SU-DHL-6 (cell line): ENCODE data around the gene SLC35B2.

Experiments
- H2AFZ ChIP-seq: fragments of 200-600 bp; sonication (generic); 2 replicates; pipeline ENCODE4 v1.6.1; 2014; ENCODE audit warnings: low read depth, mild to moderate bottlenecking, moderate library complexity, mixed read lengths, antibody characterized with exemption, low read length; ENCODE audit not compliant: severe bottlenecking
- H3F3A ChIP-seq: fragments of 200-600 bp; shearing (Covaris generic); 2 replicates; pipeline ENCODE4 v1.6.0; 2016; ENCODE audit warnings: antibody characterized with exemption, mild to moderate bottlenecking; ENCODE audit not compliant: insufficient read depth
- H3K27ac ChIP-seq: fragments of 200-600 bp; sonication (generic); 2 replicates; pipeline ENCODE4 v1.5.1; 2016; ENCODE audit warnings: low read depth, mild to moderate bottlenecking, low read length, moderate library complexity, mixed read lengths
- H3K27me3 ChIP-seq: fragments of 200-600 bp; sonication (generic), shearing (Covaris generic); 2 replicates; pipeline ENCODE4 v1.6.0; 2014; ENCODE audit warnings: mild to moderate bottlenecking, low read length
- H3K36me3 ChIP-seq: fragments of 200-600 bp; sonication (generic); 2 replicates; pipeline ENCODE4 v1.6.1; 2014; ENCODE audit warnings: mild to moderate bottlenecking, low read length, mixed read lengths
- H3K4me2 ChIP-seq: fragments of 300-600, 200-600 bp; shearing (Covaris generic), sonication (generic); 2 replicates; pipeline ENCODE4 v1.6.0; 2014; ENCODE audit warnings: low read length, low read depth, mild to moderate bottlenecking; ENCODE audit not compliant: poor library complexity, severe bottlenecking
- H3K4me3 ChIP-seq: fragments of 200-600 bp; sonication (generic); 2 replicates; pipeline ENCODE4 v1.5.1; 2014; ENCODE audit warnings: antibody characterized with exemption, low read length, mild to moderate bottlenecking, mixed read lengths; ENCODE audit not compliant: insufficient read depth, poor library complexity, severe bottlenecking
- H3K79me2 ChIP-seq: fragments of 200-600 bp; sonication (generic); 2 replicates; pipeline ENCODE4 v1.6.1; 2014; ENCODE audit warnings: mild to moderate bottlenecking, low read length, moderate library complexity; ENCODE audit not compliant: insufficient read depth
- H3K9ac ChIP-seq: fragments of 200-600 bp; sonication (generic); 2 replicates; pipeline ENCODE4 v1.7.0; 2014; ENCODE audit warnings: mild to moderate bottlenecking, low read length
- H3K9me2 ChIP-seq: fragments of 200-600 bp; sonication (generic); replicated peaks from 2 replicates; pipeline ENCODE4 v1.6.1; 2014; ENCODE audit warnings: low read length; ENCODE audit not compliant: insufficient read depth
- H3K9me3 ChIP-seq: fragments of 200-600 bp; sonication (generic); 2 replicates; pipeline ENCODE4 v1.6.1; 2014; ENCODE audit warnings: low read length, mixed read lengths; ENCODE audit not compliant: insufficient read depth
- H4K20me1 ChIP-seq: fragments of 200-600 bp; sonication (generic); 2 replicates; pipeline ENCODE4 v1.6.1; 2014; ENCODE audit warnings: low read depth, mild to moderate bottlenecking, antibody characterized with exemption, low read length, moderate library complexity, mixed read lengths
- CTCF ChIP-seq: fragments of 200-600 bp; sonication (generic); IDR thresholded peaks from one replicate; pipeline ENCODE4 v1.5.1; 2017; ENCODE audit warnings: antibody characterized with exemption, mild to moderate bottlenecking, low read length, moderate library complexity; ENCODE audit not compliant: insufficient read depth, poor library complexity, severe bottlenecking
- EZH2phosphoT487 ChIP-seq: fragments of 200-600 bp; sonication (generic), shearing (Covaris generic); conservative IDR thresholded peaks from 2 replicates; pipeline ENCODE4 v1.6.1; 2018; ENCODE audit warnings: mild to moderate bottlenecking, antibody characterized with exemption, low read length, moderate library complexity, mixed read lengths

SLC35B2 gene

DNA sequence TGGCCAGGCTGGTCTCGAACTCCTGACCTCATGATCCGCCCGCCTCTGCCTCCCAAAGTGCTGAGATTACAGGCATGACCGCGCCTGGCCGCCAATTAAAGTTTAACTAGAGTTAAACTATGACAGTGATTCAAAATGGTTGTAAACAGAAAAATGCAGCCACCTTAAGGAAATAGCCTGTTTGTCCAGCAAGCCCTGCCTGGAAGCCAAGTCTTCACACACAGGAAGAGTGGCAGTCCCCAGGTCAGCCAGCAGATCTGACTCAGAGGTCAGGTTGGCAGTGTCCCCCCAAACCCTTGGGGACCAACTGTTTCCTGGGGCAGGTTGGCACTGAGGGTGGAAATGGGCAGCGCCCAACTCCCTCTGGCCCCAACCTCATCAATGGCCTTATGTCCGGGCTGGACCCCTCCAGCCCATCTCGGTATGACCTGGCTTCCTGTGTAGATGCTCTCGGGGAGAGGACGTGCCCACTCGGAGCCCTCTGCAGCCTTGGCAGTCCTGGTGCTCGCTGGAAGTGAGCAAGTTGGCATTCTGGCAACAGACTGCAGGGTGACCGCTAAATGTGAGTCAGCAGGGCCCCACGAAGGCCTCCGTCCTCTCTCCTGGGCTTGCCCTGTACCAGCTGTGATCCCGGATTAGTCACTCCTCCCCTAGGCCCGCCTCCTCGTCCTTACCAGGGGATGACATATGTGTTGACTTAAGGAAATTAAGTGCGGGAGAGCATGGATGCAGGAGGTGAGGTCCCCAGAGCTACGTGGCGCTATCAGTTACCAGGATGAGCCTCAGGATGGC, 20.1 kb downstream of the SLC35B2 start:
- Histone ChIP-seq H3K79me2 (no peaks in the 10 kb centered on the region), H3K36me3 (no peaks in the 10 kb centered on the region), H3F3A (peaks cover 7% of the 10 kb centered on the region), H3K4me3 (peak overlapping the region; percentile 43), H3K9me3 (no peaks in the 10 kb centered on the region), H3K9ac (peak overlapping the region; percentile 54), H3K4me2 (peak overlapping the region; percentile 64), H4K20me1 (no peaks in the 10 kb centered on the region), H2AFZ (peak overlapping the region; percentile 78), H3K9me2 (no peaks in the 10 kb centered on the region), H3K27me3 (no peaks in the 10 kb centered on the region), H3K27ac (0 out of 2 replicates have a peak overlapping the region, but pooled peaks have one; percentile 4)
- TF ChIP-seq EZH2phosphoT487 (no peak), CTCF (no peak)

DNA sequence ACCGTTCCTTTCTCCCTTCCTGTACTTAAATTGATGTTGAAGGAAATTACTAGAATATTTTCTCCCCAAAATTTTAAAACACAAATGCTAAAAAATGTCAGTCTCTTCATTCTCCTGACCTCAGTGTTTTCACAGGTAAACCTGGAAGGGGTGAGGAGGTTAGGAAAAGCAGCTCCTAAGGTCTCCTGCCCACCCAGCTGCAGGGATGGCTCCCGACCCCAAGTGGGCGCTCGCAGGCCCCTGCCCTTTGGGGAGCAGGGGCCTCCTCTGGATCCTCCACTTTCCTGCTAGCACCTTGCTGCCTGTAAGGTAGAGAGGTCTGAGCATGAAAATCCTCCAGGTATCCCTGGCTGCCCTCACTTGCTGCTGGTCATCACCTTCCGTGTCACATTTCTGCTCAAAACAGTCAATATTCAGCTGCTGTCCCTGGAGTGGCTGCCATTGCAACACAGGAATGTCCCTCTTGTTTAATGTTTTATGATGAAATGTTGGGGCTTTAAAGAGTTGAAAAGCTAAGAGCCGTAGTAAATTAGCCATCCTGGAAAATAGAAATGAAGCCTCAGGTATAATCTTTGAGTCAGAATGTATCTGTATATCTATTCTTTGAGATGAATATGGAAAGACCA, 21.3 kb downstream of the SLC35B2 start:
- H3K4me2 ChIP-seq = no peak overlapping the region
- no peaks in the 10 kb centered on the region for H3K9me2 ChIP-seq
- H3K36me3 ChIP-seq = no peaks in the 10 kb centered on the region
- H3K4me3 ChIP-seq = no peak overlapping the region
- no peak overlapping the region for H2AFZ ChIP-seq
- no peaks in the 10 kb centered on the region for H4K20me1 ChIP-seq
- no peak overlapping the region for H3K27ac ChIP-seq
- no peaks in the 10 kb centered on the region for H3K27me3 ChIP-seq
- H3K9ac ChIP-seq = no peak overlapping the region
- TF ChIP-seq EZH2phosphoT487 (no peak), CTCF (no peak)
- peaks cover 4% of the 10 kb centered on the region for H3F3A ChIP-seq
- no peaks in the 10 kb centered on the region for H3K9me3 ChIP-seq
- no peaks in the 10 kb centered on the region for H3K79me2 ChIP-seq

DNA sequence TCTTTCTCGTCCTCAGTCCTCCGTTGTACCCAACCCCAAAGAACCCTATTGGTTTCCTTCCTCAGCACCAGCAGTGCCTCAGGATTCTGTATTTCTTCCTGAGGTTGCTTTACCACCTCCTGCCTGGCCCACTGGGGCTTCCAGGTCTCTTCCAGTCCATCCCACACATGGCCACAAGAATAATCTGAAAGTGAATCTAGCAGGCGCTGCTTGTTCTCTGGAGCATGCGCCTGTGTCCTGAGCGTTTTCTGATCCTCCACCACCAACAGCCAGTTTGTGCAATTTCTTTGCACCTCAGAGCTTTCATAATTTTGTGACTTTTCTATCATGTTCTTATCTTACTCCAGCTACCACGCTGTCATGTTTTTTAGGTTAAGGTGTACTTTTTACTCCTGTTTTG, 22.1 kb downstream of the SLC35B2 start:
- Histone ChIP-seq H3K9me3 (no peaks in the 10 kb centered on the region), H3K79me2 (no peaks in the 10 kb centered on the region), H3K9me2 (no peaks in the 10 kb centered on the region), H3K27ac (no peak overlapping the region), H3K36me3 (no peaks in the 10 kb centered on the region), H3K9ac (no peak overlapping the region), H4K20me1 (no peaks in the 10 kb centered on the region), H2AFZ (no peak overlapping the region), H3K27me3 (no peaks in the 10 kb centered on the region), H3F3A (peaks cover 4% of the 10 kb centered on the region), H3K4me3 (no peak overlapping the region), H3K4me2 (no peak overlapping the region)
- TF ChIP-seq CTCF (no peak), EZH2phosphoT487 (no peak)
